Embryonic facial prominence (tissue), 1 donor: Measurements from ENCODE around the gene FOXO6.

Source experiments
- DNase-seq: peaks from one replicate; pipeline ENCODE4 v3.0.0-alpha.2; 2016; ENCODE audit errors: extremely low spot score

Gene FOXO6

DNA sequence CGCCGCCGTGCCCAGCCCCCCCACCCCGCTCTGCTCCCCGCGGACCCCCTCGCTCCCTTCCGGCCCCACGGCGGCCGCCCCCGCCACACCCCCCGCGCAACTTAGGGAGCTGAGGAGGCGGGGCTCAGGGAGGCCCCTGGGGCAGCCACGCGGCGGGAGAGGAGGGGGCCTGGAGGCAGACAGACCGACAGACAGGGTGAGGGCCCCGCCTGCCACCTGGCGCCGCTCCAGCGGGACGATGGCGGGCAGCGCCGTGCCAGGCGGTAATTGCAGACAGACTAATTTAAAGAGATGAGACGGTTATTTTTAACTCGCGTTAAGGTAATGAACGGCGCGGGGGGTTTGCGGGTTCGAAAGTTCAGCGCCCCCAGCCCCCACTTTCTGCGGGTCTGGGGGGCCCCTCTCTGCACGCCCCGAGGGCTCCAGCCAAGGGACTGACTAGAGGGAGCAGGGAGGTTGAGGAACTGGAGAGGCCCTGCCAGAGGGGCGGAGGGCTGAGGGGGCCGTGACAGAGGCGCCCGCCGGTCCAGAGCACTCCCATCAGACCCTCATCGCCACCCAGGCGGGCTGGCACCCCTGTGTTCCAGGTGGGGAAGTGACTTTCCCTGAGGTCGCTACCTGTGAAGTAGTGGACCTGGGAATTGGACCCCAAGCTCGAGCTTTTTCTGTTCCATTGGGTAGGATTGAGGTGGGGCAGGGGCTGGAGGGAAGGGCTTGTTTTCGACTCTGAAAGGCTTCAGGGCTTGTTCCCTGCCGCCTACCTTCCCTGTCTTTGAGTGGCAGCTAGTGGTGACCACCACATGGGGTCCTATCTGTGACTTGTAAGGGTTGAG lies 5.4 kb downstream of the FOXO6 start:
- DNase-seq: no peak

DNA sequence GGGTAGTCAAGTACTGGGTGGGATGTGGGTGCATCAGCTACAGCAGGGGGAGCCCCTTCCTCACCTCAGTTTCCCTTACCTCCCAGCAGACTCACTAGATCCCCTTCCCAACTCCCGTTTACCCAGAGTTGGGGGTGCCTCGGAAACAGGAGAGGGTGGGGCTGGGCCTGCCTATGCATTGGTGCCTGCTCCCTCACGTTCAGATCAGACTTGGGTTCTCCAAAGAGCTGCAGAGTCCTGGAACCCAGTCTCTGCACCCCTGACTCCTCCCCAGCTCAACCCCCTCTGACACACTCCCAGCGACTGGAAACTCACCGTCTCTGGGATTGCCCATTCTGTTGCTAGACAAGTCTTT lies 6.0 kb downstream of the FOXO6 start:
- DNase-seq: no peak

DNA sequence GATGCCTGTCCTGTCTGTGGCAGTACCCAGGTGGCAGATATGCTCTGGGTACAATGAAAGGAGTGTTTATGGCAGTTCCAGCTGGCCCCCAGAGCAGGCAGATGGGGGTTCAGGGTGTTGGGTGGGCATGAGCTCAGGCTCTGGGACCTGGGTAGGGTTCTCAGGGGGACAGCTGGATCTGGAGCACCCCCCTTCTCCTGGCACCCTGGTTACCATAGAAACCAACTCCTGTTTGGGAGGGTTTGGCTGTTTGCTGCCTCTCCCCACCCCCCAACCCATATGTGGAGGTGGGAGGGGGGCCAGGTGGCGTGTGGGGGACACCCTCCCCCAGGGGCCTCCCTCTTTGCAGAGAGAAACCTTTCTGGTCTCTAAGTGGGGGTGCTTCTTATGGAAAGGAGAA lies 7.1 kb downstream of the FOXO6 start:
- DNase-seq: no peak

DNA sequence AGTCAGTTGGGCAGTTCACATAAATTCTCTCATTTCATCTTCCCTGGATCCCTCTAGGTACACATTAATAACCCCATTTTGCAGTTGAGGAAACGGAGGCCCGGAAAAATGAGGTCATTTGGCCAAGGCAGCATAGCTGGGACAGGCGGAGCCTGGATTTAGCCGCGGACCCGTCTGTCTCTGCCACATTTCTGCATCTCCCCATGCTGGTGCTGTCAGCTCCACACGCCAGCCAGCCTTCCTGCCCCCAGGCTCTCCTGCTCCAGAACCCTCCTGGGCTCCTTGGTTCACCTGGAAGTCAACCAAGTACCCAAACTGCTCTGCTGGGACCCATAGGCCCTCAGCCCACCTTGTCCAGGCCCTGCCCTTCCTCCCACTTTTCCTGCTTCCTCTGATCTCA lies 7.6 kb downstream of the FOXO6 start:
- no peak for DNase-seq

DNA sequence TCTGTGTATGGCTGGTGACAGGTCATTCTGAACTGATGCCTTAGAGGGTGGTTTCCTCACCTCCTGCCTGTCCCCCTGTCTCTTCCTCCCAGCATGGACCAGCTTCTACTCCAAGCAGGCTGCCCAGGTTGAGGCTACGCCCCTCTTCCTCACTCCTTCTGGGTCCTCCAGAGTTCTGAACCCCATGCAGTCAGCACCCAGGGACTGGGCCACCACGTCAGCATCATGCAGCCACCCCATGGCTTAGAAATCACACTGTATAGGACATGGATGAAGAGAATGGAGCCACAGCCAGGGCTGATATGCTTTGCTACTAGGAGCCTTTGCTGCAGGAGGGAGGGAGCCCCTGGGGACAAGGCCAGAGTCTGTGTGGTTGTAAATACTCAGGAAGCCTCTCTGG lies 8.3 kb downstream of the FOXO6 start:
- no peak for DNase-seq

DNA sequence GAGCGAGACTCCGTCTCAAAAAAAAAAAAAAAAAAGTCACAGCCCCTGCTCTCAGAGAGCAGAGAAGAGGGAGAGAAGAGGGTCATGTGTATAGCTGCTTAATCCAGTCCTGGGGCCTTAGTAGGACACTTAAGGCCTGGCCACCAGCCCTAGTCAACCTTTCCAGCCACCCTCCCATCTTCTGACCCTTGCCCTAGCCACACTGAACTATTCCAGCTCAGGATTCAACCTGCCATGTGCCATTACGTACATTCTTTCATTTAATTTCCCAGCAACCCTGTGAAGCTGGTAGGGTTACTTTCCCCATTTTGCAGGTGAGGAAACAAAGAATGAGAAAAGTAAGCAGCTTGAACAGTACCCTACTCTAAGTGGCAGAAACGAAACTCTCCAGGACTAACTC lies 9.0 kb downstream of the FOXO6 start:
- no peak for DNase-seq

DNA sequence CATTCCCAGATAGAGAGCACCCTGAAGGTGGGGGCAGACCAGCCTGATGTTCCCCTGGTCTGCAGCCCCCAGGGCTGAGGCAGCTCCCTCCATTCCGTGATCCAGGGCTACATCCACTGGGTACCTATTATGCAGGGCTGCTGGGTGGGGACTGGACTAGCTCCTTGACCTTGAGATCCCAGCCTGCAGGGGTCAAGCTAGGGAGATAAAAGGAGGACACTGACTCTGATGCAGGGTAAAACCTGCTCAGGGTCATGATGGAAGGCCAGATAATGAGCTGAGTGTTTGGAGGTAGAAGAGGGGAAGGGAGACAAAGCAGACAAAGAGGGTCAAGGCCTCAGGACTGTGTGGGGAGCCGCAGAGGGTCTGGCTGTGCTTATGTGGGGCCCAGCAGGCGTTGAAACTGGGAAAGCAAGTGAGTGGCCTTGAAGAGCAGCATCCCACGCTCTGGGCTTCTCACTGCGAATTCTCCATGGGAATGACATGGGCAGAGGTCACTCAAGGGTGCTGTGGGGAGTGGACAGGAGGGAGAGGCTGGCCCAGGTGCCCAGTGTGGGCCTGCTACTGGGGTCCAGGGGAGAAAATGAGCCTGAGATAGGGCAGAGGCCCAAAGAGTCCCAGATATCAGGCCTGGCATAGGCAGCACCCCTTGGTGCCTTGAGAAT lies 9.7 kb downstream of the FOXO6 start:
- DNase-seq: no peak

DNA sequence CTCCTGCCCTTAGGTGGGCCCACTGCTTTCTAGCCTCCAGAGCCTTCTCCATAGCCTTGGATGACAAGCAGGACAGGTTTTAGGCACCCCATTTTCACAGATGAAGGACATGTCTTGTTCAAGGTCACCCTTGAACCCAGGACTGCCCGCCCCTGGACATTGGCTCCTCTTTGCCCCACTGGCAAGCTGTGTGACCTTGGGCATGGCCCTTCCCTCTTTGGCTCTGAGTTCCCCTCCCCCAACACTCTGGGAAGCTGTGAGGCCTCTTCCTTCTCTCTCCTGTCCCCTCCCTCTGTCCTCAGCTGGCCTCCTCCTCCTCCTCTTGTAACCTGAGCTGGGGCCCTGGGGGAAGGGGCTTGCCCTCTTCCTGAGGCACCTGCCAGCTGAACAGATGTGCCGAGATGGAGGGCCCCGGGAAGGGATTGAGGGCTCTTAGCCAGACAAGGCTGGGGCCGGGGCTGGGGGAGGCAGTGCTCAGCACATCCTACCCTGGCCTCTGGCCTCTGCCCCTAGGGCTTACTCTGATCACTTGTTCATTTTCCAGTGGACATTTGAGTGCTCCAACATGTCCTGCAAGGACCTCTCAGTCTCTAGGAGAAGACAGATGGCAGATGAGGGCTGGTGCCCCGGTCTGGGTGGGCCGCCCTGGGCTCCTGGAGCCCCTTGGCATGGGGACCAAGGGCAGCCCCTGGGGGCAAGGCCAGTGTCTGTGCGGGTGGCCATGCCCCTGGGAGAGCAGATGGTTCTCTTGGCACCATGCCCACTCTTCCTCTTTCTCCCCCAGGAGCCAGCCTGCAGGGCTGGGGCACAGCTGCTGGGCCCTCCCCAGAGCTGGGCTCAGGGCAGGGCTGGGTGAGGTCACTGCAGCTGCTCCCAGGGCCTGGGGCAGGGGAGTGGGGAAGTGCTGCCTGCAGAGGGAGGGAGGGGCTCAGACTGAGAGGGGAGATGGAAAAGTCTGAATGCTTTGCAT lies 10.7 kb downstream of the FOXO6 start:
- no peak for DNase-seq

DNA sequence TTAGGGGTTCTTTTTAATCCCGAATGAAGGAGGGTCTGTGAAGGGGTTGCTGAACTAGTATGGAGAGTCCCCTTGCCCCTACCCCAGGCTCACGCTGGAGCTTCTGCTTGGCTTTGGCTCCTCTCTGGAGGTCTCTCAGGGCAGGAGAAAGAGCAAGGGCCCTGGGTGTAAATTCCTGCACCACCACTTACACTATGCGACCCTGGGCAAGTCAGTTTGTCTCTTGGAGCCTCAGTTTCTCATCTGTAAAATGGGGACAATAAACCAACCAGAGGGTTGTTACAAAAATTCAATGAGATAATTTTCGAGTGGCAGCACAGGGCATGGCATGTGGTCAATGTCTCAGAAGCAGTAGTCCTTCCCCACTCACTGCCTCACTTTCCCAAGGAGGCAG lies 11.4 kb downstream of the FOXO6 start:
- DNase-seq: no peak

DNA sequence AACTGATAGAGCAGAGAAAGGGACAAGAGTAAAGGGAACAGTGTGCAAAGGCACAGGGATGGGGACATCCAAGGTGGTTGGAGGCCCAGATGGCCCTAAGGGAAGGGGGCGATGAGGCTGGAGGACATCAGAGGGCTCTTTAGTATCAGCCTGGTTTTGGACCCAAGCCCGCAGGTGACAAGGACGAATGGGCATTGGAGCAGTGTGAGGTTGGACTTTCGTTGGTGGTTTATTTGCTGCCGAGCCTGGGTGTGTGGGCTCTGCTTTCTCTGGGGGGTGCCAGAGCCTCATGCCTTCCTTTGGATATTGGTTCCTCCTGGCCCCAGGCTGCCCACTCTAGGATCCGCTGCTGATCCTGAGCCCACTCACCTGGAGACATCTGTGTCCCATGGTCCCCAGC lies 12.1 kb downstream of the FOXO6 start:
- DNase-seq: no peak

DNA sequence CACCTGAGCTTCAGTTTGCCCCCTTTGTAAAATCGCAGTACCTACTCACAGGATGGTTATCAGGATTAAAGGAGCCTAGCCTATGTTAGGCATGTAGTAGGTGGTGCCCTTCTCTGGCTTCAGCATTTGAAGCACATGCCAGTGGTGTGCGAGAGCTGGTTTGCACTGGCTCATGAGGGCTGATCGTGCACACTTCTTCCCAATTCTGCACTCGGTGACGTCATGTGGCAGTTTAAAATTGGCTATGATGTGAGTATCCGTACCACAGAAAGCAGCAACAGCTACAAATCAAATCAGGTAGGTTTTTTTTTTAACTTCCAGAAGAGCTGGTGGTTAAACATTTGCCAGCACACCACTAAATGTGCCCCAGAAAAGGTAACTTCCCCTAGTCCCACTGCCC lies 13.5 kb downstream of the FOXO6 start:
- no peak for DNase-seq

DNA sequence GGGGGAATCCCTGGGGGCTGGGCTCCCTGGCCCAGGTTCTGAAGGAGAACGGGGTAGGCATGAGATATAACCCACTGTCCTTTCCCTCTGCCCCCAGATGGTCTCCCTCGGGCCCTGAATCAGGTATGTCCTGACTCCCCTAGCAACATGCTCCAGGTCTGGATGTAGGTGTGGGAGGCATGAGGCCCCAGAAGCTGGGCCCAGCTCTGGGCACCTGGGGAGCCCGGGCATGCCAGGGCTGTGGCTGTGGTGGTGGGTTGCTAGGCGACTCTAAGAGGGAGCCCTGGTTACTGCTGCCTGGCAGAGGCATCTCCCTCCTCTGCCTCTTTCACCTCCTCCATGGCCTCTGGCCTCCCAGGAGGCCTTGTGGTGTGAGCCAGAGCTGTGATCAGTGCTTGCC lies 16.2 kb downstream of the FOXO6 start:
- DNase-seq: no peak

DNA sequence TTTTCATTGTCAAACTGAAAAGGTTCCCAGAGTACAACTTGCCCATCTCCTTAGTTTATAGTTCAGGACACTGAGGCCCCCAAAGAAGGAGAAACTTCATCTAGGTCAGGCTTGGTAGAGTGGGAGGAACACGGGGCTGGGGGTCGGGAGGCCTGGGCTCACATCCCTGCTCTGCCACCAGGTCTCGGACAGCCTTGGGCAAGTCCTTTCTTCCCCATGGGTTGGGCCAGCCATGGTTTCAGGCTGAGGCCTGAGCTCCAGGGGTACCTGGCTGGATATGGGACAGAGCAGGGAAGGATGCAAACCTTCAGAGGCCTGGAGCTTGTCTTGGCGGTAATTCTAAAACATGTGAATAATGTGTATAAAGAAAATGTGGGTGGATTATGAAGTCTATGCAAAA lies 17.0 kb downstream of the FOXO6 start:
- no peak for DNase-seq

DNA sequence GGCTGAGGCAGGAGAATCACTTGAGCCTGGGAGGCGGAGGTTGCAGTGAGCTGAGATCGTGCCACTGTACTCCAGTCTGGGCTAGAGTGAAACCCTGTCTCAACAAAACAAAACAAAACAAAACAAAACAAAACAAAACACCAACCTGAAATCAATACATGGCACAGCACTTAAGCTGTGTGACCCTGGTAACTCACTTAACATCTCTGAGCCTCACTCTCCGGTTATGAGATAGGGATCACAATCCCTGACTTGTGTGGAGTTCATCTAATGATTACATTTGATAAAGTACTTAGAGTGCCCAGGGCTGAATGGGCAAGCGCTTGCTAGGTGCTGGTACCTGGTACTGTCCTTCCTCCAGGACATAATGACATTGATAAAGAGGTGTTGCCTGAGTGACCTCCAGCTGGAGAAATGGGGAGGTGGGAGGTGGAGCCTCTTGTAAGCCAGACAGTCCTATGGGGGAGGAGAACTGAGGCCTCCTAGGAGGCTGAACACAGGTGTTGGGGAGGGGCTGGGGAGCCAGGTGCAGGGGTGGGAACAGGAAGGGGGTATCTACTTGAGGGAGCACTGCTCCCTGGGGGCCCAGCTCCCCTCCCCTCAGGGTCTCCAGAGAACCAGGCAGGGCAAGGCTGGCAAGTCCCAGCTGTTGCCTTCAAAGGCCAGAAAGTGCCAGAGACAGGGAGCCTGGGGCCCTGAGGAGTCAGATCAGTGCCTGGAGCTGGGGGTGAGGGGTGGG lies 17.9 kb downstream of the FOXO6 start:
- no peak for DNase-seq

DNA sequence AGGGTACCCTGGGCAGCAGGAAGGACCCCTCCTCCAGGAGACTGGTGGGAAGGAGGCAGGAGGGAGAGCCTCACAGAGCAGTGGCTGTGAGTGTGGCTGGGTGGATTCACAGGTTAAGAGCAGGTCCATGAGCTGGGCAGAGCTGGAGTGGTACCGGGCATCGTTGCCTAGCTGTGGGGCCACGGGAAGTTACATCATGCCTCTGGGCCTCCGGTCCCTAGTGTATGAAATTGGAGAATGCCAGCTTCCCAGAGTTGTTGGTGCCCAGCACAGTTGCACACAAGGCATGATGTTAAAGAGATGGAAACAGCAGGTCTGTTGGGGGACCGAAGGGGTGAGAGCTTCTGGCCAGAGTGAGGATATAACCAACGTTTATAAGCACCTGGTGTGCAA lies 18.5 kb downstream of the FOXO6 start:
- no peak for DNase-seq

DNA sequence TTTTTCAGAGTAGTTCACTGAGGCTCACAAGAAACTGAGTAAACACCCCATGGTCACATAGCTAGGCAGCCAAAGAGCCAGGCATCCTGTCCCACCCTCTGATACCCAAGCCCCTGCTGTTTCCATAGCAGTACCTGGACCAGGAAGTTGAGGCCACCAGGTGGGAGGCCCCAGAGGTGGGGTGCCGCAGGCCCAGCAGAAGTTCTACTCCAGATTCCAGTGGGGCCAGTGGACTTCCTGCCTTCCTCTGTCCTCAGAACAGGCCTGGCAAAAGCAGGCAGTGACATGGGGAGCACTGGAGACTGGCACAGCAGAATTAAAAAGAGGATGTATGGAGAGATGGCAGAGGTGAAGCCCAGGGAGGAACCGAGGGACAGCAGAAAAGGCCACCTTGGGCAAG lies 19.0 kb downstream of the FOXO6 start:
- DNase-seq: no peak

DNA sequence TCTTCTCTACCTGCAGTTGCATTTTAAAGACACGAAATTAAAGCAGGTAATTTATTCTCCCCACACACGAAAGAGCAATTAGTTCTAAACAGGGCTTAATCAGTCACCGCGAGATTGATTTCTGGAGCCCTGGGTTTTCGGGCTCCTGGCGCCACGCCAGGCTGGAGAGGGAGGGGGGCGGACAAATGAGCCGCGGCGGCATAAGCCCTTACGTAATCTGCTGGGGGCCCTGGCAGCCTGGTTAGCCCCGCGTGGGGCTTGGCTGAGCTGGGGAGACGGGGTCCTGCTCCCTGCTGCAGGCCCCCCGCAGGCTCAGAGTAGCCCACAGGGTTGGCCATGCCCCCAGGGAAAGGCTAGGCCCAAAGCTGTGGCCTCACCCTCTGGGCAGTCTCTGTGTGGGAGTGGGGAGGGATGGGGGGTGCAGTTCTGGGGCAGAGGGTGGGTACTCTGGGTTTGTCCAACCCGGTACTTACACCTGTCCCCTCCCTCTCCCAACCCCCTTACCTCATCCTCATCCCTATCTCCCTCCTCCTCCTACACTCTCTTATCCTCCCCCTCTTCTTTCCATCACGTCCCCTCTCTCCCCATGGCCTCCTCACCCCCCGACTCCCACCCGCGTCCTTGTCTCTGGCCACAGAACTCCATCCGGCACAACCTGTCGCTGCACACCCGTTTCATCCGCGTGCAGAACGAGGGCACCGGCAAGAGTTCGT lies 19.9 kb downstream of the FOXO6 start:
- no peak for DNase-seq

DNA sequence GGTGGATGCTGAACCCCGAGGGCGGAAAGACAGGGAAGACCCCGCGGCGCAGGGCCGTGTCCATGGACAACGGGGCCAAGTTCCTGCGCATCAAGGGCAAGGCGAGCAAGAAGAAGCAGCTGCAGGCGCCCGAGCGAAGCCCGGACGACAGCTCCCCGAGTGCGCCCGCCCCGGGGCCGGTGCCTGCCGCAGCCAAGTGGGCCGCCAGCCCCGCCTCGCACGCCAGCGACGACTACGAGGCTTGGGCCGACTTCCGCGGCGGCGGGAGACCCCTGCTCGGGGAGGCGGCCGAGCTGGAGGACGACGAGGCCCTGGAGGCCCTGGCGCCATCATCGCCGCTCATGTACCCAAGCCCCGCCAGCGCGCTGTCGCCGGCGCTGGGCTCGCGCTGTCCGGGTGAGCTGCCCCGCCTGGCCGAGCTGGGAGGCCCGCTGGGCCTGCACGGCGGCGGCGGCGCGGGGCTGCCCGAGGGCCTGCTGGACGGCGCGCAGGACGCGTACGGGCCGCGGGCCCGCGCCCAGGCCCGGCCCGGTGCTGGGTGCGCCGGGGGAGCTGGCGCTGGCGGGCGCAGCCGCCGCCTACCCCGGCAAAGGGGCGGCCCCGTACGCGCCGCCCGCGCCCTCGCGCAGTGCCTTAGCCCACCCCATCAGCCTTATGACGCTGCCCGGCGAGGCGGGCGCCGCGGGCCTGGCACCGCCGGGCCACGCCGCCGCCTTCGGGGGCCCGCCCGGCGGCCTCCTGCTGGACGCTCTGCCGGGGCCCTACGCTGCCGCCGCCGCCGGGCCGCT lies 20.7 kb downstream of the FOXO6 start:
- DNase-seq: no peak

DNA sequence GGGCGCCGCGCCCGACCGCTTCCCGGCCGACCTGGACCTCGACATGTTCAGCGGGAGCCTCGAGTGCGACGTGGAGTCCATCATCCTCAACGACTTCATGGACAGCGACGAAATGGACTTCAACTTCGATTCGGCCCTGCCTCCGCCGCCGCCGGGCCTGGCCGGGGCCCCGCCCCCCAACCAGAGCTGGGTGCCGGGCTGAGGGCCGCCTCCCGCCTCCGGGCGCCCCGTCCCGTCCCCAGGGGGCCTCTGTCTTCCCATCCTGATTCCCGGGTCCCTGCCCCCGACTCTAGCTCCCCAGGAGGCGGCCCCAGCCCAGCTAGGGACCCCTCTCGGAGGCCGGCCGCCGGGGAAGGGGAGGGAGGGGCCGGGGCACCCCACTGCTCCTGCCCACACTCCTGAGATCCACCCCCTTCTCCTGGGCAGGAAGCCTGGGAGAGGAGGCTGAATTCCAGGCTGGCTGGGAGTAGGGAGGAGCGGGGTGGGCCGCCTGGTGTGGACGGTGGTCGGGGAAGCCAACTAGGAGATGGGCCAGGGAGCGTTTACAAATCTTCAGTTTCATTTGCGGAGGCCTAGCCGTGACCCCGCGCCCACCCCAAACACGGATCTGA lies 21.4 kb downstream of the FOXO6 start:
- DNase-seq: no peak
